Activated CD4-positive, alpha-beta T cell treated with anti-CD3 and anti-CD28 coated beads for 36 hours (primary cell): ENCODE measurements around the gene ASIC2. TPM values are rescaled to one million over a fixed set of nuclear protein-coding genes. Genes with fewer than 3 reads are reported as not detected.

Experiments
- ATAC-seq: fragments of 200-7000 bp; cut with Tn5 transposase; one replicate; pipeline ENCODE4 v1.10.0; 2021; ENCODE audit warnings: mild to moderate bottlenecking, moderate library complexity
- CTCF ChIA-PET: fragments of 350-600 bp; sonication (Branson Sonifier 250); formaldehyde crosslinking; loops from one replicate; lab custom pipeline; 2021; ENCODE audit warnings: antibody characterized with exemption; lab: Charles Lee
- POLR2A ChIA-PET: fragments of 350-600 bp; sonication (Branson Sonifier 250); formaldehyde crosslinking; loops from one replicate; lab custom pipeline; 2021; ENCODE audit warnings: antibody characterized with exemption, inconsistent platforms; lab: Charles Lee
- DNase-seq: peaks from one replicate; pipeline ENCODE4 v3.0.0-alpha.2; 2020
- H3K27ac Mint-ChIP-seq: one replicate; pipeline ENCODE4 v1.8.0; 2021; ENCODE audit warnings: mixed read lengths
- H3K27me3 Mint-ChIP-seq: one replicate; pipeline ENCODE4 v1.8.0; 2021; ENCODE audit warnings: mixed read lengths
- H3K36me3 Mint-ChIP-seq: one replicate; pipeline ENCODE4 v1.8.0; 2021; ENCODE audit warnings: low read depth, mixed read lengths
- H3K4me1 Mint-ChIP-seq: one replicate; pipeline ENCODE4 v1.8.0; 2021; ENCODE audit warnings: mixed read lengths
- H3K4me3 Mint-ChIP-seq: one replicate; pipeline ENCODE4 v1.8.0; 2021; ENCODE audit warnings: mild to moderate bottlenecking, moderate library complexity, mixed read lengths
- H3K9me3 Mint-ChIP-seq: one replicate; pipeline ENCODE4 v1.8.0; 2021; ENCODE audit warnings: low read depth, mixed read lengths
- intact Hi-C, 2 experiments: fragments of 100-400 bp; cut with DNase I in 1 of 2; cut with micrococcal nuclease in 1 of 2; formaldehyde crosslinking; loops; one replicate each; pipeline versions ENCODE4 v1.14.2 to v1.15.1; 2022 to 2024; cut with DNase I, micrococcal nuclease
- total RNA-seq, 2 experiments: library from RNA; stranded (reverse); gene quantifications; one replicate each; pipeline ENCODE4 v1.2.3, GENCODE V29; 2021

ASIC2 gene
- total RNA-seq, 2 experiments from 2014 or later, result not detected

DNA sequence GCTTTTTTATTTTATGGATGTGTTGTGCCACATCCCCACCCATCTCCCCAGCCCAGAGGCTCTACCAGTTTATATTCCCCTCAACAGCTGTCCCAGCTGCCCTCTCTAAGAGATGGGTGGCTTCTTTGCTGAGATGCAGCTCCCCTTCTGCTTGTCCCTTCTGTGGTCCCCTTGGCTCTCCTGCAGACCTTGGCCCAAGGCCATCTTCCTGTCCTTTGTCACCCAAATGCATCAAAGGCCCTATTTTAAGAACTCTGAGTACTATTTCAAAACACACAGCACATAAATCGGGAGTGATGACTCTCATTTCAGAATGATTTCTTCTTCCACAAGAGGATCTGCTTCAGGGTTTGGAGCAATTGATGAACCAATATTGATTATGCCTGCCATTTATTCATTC, 216.1 kb downstream of the ASIC2 start:
- ChIA-PET POLR2A (no interaction called here), CTCF (no interaction called here)
- no peaks in the 10 kb centered on the region for H3K4me1 Mint-ChIP-seq
- ATAC-seq, result no peak
- intact Hi-C loops, result no loop called here
- no peaks in the 10 kb centered on the region for H3K9me3 Mint-ChIP-seq
- peaks cover 29% of the 10 kb centered on the region for H3K27me3 Mint-ChIP-seq
- no peaks in the 10 kb centered on the region for H3K36me3 Mint-ChIP-seq
- no peak overlapping the region for H3K4me3 Mint-ChIP-seq
- no peak overlapping the region for H3K27ac Mint-ChIP-seq
- DNase-seq, result no peak

DNA sequence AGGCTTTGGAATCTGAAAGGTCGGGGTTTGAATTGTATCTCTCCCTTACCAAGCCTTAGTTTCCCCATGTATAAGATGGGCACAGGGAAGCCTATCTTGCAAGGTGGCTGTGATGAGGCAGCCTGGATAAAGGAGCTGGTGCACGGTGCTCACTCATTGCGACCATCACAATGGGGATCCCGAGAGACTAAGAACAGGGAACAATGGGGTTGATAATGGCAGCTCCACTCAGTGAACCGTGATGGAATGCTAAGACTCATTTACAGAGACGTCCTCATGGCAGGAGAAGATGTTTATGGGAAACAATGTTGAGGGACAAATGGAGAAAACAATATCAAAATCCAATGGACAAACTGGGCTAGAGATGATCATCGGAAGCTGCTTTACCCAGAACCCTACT, 219.7 kb downstream of the ASIC2 start:
- Mint-ChIP-seq H3K27me3 (peaks cover 12% of the 10 kb centered on the region), H3K36me3 (no peaks in the 10 kb centered on the region), H3K27ac (no peak overlapping the region), H3K9me3 (no peaks in the 10 kb centered on the region), H3K4me3 (no peak overlapping the region), H3K4me1 (no peaks in the 10 kb centered on the region)
- ChIA-PET POLR2A (no interaction called here), CTCF (interaction anchor here (0.9 kb wide), 1 partner anchor 22 kb away, joined by 3 read pairs; no protein-coding TSS in a partner anchor)
- intact Hi-C loops, result no loop called here
- DNase-seq, result no peak
- ATAC-seq, result no peak

DNA sequence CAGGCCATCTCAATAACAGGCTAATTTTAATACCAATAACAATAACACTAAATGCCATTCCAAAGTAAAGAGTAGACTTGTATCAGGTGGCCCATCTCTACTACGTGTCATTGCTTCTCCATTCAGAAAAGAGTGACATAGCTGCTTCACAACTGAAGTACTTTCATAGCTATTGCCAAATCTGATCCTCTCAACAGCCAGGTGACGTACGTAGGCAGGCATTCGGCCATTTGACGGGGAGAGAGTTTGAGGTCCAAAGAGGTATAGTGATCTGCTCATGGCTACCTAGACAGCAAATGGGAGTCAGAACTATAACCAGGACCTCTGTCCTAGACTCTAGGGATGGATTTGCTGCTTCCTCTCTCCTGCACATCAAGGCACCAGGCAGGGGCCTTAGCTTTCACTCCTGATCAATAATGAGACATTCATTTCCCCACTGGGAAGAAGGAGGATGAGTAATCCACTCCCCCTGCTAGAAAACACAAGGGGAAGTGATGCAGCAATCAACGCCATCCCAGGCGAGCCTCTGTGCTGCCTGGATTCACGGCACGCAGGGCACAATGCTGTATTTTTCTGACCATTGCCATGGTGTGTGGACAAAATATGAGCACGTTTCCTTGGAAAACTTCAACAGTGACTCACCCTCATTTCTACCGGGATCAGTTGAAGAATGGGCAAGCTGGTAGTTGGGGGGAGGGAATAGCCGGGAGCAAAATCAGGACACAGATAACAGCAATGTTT, 220.5 kb downstream of the ASIC2 start:
- ATAC-seq, result no peak
- intact Hi-C loops, result no loop called here
- ChIA-PET POLR2A (no interaction called here), CTCF (no interaction called here)
- H3K4me3 Mint-ChIP-seq, result no peak overlapping the region
- H3K36me3 Mint-ChIP-seq, result no peaks in the 10 kb centered on the region
- peaks cover 12% of the 10 kb centered on the region for H3K27me3 Mint-ChIP-seq
- H3K27ac Mint-ChIP-seq, result no peak overlapping the region
- no peak for DNase-seq
- no peaks in the 10 kb centered on the region for H3K9me3 Mint-ChIP-seq
- no peaks in the 10 kb centered on the region for H3K4me1 Mint-ChIP-seq

DNA sequence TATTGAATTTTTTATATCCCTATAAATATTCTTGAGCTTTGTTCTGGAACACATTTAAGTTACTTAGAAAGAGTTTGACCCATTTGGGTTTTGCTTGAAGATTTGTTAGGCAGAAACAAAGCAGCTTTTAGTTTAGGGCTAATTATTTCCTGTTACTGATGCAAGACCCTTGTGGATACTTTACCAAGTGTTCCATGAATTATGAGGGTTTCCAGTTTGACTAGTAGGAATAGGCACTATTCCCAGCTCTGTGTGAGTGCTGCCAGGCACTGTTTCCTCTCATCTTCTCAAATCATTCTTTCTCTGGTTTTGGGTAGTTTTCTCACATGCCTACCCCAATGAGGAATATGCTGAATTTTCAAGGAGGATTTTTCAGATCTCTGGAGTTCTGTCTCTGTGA, 221.4 kb downstream of the ASIC2 start:
- ChIA-PET CTCF (no interaction called here), POLR2A (no interaction called here)
- Mint-ChIP-seq H3K27ac (no peak overlapping the region), H3K4me3 (no peak overlapping the region), H3K36me3 (no peaks in the 10 kb centered on the region), H3K9me3 (no peaks in the 10 kb centered on the region), H3K27me3 (peaks cover 20% of the 10 kb centered on the region), H3K4me1 (no peaks in the 10 kb centered on the region)
- intact Hi-C loops, result no loop called here
- ATAC-seq (no peak), DNase-seq (no peak)

DNA sequence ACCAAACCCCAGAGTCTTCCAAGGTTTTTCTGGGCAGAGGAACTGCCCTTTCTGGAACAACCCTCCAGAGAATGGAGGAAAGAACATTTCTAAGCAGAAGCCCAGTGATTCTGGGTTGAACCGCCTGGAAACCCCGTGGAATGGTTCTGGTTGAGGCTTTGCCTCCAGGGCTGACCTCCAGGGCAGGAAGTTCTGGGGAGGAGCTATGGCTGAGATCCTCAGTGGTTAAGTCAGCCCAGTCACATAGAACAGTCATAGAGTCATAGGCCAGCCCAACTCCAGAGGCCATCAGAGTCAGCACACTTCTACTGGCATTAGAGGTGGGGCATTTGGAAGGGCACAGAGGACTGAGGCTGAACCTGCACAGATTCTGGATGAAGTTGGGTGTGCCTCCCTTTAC, 235.5 kb downstream of the ASIC2 start:
- CTCF ChIA-PET, result no interaction called here
- Mint-ChIP-seq H3K36me3 (no peaks in the 10 kb centered on the region), H3K27ac (no peak overlapping the region), H3K27me3 (peaks cover 7% of the 10 kb centered on the region), H3K4me3 (no peak overlapping the region), H3K4me1 (no peaks in the 10 kb centered on the region), H3K9me3 (peaks cover 2% of the 10 kb centered on the region)
- intact Hi-C loops, result no loop called here
- DNase-seq (no peak), ATAC-seq (no peak)
- POLR2A ChIA-PET, result no interaction called here

DNA sequence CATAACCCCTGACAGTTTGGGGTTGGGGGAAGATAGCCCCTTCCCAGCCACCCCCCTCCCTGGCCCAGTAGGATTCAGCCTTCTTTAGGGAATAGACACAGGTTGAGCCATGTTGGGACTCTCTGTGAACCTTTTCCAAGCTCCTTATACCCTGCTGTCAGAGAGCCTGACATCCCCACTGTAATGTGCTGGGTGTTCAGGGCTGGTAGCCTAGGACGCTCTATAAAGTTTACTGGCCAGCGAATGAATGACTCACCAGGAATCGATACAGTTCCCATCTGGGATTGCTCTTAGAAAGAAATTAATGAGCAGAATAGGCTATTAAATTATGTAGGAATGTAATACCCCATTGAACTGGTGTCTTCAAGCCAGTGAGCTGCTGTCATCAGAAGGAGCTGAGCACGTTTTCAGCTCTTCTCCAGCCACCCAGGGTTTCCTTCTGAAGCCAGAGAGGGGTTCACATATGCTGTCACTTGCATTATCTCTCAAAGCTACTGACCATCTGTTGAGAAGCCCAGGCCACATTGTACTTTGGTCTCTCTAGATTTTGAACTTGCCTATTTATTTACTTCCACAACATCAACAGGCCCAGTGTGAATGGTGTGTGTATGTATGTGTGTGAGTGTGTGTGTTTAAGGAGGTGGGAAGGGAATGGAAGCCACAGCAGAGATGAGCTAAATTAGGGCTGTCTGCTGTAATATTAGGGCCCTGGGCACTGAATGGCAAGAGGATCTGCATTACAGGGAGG, 236.5 kb downstream of the ASIC2 start:
- CTCF ChIA-PET, result no interaction called here
- no peak for ATAC-seq
- intact Hi-C loops, result no loop called here

DNA sequence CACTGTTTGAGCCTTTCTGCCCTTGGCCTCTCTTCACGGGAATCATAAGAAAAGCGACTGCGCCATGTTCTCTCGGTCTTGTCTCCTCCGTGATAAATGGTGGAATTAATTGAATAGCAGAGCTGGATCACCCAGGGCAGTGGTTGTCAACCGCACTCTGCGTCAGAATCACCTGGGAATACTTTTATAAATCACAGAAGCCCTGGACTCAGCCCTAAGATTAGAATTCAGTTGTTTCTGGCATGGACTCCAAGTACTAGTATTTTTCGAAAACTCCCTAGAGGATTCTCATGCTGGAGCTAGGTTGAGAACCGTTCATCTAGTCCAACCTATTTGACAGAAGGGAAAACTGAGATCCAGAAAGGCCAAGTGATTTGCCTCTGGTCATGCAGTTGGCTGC, 237.3 kb downstream of the ASIC2 start:
- Mint-ChIP-seq H3K4me3 (no peak overlapping the region), H3K27ac (no peak overlapping the region), H3K9me3 (peaks cover 2% of the 10 kb centered on the region), H3K4me1 (no peaks in the 10 kb centered on the region), H3K36me3 (no peaks in the 10 kb centered on the region), H3K27me3 (peaks cover 7% of the 10 kb centered on the region)
- ChIA-PET POLR2A (no interaction called here), CTCF (no interaction called here)
- no peak for ATAC-seq
- intact Hi-C loops, result no loop called here
- DNase-seq, result no peak

More for the DNA sequence above, 236.5 kb downstream of the ASIC2 start:
- H3K9me3 Mint-ChIP-seq, result peaks cover 2% of the 10 kb centered on the region
- no peak overlapping the region for H3K4me3 Mint-ChIP-seq
- POLR2A ChIA-PET, result no interaction called here
- H3K36me3 Mint-ChIP-seq, result no peaks in the 10 kb centered on the region
- peaks cover 7% of the 10 kb centered on the region for H3K27me3 Mint-ChIP-seq
- H3K27ac Mint-ChIP-seq, result no peak overlapping the region
- no peaks in the 10 kb centered on the region for H3K4me1 Mint-ChIP-seq
- DNase-seq, result no peak

DNA sequence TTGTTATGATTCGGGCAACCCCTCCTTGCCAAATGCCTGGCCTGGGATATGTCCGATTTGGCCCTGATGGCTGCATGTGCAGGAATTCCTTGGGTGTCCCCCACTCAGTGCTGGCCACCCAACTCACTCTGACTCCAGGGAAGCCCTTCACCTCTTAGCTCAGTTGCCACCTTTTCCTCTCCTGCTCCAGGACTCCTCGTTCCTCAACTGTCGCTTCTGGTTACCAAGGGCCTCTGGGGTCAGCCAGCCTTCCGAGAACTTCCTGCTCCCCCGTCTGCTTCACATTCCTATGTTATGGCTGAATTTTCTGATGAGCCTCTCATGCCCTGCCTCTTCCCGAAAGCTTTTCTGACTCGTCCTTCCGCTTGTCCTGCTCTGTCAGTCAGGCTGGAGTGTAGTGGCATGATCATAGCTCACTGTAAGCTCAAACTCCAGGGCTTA, 237.9 kb downstream of the ASIC2 start:
- POLR2A ChIA-PET, result no interaction called here
- no peaks in the 10 kb centered on the region for H3K4me1 Mint-ChIP-seq
- H3K36me3 Mint-ChIP-seq, result no peaks in the 10 kb centered on the region
- intact Hi-C loops, result no loop called here
- no peak for ATAC-seq
- no peak overlapping the region for H3K27ac Mint-ChIP-seq
- H3K27me3 Mint-ChIP-seq, result peaks cover 5% of the 10 kb centered on the region
- no peaks in the 10 kb centered on the region for H3K9me3 Mint-ChIP-seq
- no peak overlapping the region for H3K4me3 Mint-ChIP-seq
- DNase-seq, result no peak
- CTCF ChIA-PET, result no interaction called here

DNA sequence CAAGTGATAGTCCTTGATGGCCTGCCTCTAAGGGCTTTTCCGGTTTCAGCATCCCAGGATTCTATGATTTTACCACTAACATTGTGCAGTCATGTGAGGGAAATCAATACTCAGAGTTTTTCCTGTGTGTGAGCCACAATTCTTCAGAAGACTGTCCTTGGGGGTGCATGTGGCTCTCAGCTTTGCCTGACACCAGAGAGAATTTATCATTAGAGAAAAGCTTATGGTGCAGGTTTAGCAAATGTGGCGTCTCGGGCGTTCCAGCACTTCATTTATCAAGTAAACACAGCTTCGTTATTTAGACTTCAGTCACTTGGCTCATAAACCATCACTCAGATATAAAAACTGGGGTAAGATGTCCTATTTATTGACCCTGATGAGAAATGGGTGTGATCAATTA, 238.7 kb downstream of the ASIC2 start:
- no peak for DNase-seq
- peaks cover 5% of the 10 kb centered on the region for H3K27me3 Mint-ChIP-seq
- no peaks in the 10 kb centered on the region for H3K9me3 Mint-ChIP-seq
- intact Hi-C loops, result loop anchor here in 1 of 2 experiments (1.0 kb wide), 1 partner anchor 9 kb away; no protein-coding TSS in a partner anchor
- no peaks in the 10 kb centered on the region for H3K4me1 Mint-ChIP-seq
- ChIA-PET CTCF (interaction anchor here (0.6 to 1.0 kb wide), 3 partner anchors 10 to 442 kb away, joined by 3 read pairs; no protein-coding TSS in a partner anchor), POLR2A (no interaction called here)
- no peaks in the 10 kb centered on the region for H3K36me3 Mint-ChIP-seq
- ATAC-seq, result no peak
- H3K4me3 Mint-ChIP-seq, result no peak overlapping the region
- H3K27ac Mint-ChIP-seq, result no peak overlapping the region

DNA sequence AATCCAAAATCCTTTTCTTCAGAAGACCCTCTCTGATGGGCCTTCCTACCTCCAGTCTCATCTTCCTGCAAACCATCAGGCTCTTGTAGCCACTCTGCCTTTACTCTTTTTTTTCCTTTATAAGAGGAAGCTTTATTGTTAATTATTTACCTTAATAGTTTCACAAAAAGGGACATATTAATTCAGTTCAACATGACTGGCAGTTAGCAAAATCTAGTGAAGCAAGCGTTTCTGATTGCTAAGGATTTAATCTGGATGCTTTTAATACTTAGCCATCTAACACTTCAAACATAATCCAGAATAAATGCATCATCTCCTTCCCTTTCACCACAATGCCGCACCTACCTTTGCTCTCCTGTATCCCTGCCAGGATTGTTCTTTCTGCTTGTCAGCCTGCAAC, 239.4 kb downstream of the ASIC2 start:
- no peak overlapping the region for H3K27ac Mint-ChIP-seq
- ATAC-seq (no peak), DNase-seq (no peak)
- no peak overlapping the region for H3K4me3 Mint-ChIP-seq
- H3K36me3 Mint-ChIP-seq, result no peaks in the 10 kb centered on the region
- ChIA-PET POLR2A (no interaction called here), CTCF (interaction anchor here (0.6 to 1.0 kb wide), 2 partner anchors 11 to 794 kb away, joined by 3 to 4 read pairs; no protein-coding TSS in a partner anchor)
- no peaks in the 10 kb centered on the region for H3K4me1 Mint-ChIP-seq
- H3K27me3 Mint-ChIP-seq, result peaks cover 9% of the 10 kb centered on the region
- no peaks in the 10 kb centered on the region for H3K9me3 Mint-ChIP-seq
- intact Hi-C loops, result loop anchor here in 1 of 2 experiments (1.0 kb wide), 1 partner anchor 10 kb away; no protein-coding TSS in a partner anchor

DNA sequence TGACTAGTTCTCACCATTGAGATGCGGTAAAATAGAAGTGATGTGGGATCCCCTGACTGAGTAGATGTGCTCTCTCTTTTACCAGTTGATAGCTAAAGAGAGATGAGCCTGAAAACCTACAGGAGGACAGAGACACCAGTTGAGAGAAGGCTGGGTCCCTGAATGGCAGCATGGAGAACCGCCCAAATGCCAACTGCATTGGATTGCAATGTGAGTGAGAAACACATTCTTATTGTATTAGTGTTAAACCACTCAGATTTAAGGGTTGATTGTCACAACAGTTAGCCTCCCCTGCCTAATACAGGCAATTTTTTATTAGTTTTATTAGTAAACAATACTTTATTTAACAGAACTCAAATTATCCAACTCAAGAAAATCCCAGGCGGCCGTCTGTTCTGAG, 240.2 kb downstream of the ASIC2 start:
- Mint-ChIP-seq H3K27me3 (peaks cover 9% of the 10 kb centered on the region), H3K9me3 (no peaks in the 10 kb centered on the region), H3K27ac (no peak overlapping the region), H3K36me3 (no peaks in the 10 kb centered on the region), H3K4me1 (no peaks in the 10 kb centered on the region), H3K4me3 (no peak overlapping the region)
- DNase-seq (no peak), ATAC-seq (no peak)
- POLR2A ChIA-PET, result no interaction called here
- CTCF ChIA-PET, result no interaction called here
- intact Hi-C loops, result no loop called here
